Fibroblast of the aortic adventitia (primary cell): Measurements from ENCODE around the gene OR10H1. TPM values are rescaled to one million over a fixed set of nuclear protein-coding genes. Genes with fewer than 3 reads are reported as not detected.
"Not testable (repeated sequence)": the region's sequence is repeated elsewhere in the genome, so short reads cannot be mapped to it uniquely, and the experiment has no call there.

Source experiments
- DNase-seq: peaks from one replicate; pipeline ENCODE4 v3.0.0-alpha.2; 2010; ENCODE audit warnings: low read depth
- H3K4me3 ChIP-seq: 2 replicates; pipeline ENCODE4 v1.5.1; 2011; ENCODE audit warnings: low read depth, mild to moderate bottlenecking, control low read depth, low read length, moderate library complexity
- total RNA-seq: library from RNA; depleted of rRNA; stranded (reverse); fragments of >200 nt; gene quantifications from 2 replicates; pipeline ENCODE4 v1.2.3, GENCODE V29; 2012; ENCODE audit warnings: low replicate concordance
- TF ChIP-seq, protein P1 (sequence below): IDR thresholded peaks from 2 replicates; pipeline ENCODE4 v1.5.1; 2011; ENCODE audit warnings: mild to moderate bottlenecking, low read length, control low read depth, inconsistent platforms; ENCODE audit not compliant: insufficient read depth

Gene OR10H1
- total RNA-seq, 1 donor = not detected

DNA sequence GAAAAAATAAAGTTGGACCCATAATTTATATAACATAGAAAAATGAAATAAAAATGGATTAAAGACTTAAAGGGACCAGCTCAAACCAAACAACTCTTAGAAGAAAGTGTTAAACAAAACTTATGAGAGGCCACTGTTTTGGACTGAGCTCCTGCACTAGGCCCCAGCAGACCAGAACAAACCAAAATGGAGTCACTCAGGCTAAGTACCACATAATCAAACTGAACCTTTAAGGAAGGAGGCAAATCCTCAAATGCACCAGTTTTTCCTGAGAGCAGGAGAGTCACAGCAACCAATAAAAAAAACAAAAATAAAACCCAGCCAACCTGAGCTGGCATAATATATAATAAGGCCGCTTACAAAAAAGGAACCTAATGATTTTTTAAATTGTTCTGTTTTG is 10.3 kb upstream of the OR10H1 start:
- TF ChIP-seq, protein P1, sequence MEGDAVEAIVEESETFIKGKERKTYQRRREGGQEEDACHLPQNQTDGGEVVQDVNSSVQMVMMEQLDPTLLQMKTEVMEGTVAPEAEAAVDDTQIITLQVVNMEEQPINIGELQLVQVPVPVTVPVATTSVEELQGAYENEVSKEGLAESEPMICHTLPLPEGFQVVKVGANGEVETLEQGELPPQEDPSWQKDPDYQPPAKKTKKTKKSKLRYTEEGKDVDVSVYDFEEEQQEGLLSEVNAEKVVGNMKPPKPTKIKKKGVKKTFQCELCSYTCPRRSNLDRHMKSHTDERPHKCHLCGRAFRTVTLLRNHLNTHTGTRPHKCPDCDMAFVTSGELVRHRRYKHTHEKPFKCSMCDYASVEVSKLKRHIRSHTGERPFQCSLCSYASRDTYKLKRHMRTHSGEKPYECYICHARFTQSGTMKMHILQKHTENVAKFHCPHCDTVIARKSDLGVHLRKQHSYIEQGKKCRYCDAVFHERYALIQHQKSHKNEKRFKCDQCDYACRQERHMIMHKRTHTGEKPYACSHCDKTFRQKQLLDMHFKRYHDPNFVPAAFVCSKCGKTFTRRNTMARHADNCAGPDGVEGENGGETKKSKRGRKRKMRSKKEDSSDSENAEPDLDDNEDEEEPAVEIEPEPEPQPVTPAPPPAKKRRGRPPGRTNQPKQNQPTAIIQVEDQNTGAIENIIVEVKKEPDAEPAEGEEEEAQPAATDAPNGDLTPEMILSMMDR = no peak

DNA sequence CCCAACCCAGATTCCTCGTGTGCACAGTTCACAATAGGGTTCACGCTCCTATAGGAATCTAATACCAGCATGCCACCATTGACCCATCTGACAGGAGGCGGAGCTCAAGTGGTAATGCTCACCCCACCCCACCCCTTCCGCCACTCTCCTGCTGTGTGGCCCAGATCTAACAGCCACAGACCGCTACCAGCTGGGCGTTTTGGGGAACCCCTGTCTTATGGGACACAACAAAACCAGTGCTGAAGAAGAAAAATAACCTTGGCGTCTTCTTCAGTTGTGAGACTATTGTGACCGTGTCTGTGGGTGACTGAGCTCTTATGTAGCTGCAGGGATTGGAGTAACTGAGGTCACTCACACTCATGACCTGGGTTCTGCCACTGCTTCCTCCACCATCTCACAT is 5.2 kb upstream of the OR10H1 start:
- H3K4me3 ChIP-seq = no peak overlapping the region
- no peak for DNase-seq
- TF ChIP-seq, protein P1 = no peak

More for the DNA sequence above, 10.3 kb upstream of the OR10H1 start:
- no peak overlapping the region for H3K4me3 ChIP-seq
- DNase-seq = no peak

DNA sequence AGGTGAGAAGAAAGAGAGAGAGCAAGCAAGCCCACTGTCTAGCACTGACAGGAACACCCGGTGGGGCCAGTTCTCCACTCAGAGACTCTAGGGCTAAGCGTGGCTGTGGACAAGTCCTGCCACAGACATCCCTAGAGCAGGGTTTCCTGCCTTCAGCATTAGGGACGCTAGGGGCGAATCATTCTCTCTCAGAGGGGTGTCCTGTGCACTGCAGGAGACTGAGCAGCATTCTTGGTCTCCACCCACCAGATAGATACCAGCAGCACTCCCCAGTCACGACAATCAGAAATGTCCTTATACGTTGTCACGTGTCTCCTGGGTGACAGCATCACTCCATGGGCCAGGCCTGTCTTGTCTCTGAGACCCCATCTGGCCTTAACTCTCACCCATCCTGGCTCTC is 1.5 kb downstream of the OR10H1 start:
- no peak overlapping the region for H3K4me3 ChIP-seq
- DNase-seq = no peak
- TF ChIP-seq, protein P1 = no peak

- DNase-seq = no peak
- TF ChIP-seq, protein P1 = no peak
- no peak overlapping the region for H3K4me3 ChIP-seq
Observed at GRCh38 chr19:15812060-15812722, 3.3 kb downstream of the OR10H1 start.

GRCh38 chr19:15811476-15811875 is 4.0 kb downstream of the OR10H1 start:
- H3K4me3 ChIP-seq = no peak overlapping the region
- DNase-seq = no peak
- TF ChIP-seq, protein P1 = no peak

GRCh38 chr19:15810335-15810734 is 5.1 kb downstream of the OR10H1 start:
- H3K4me3 ChIP-seq = no peak overlapping the region
- no peak for DNase-seq
- TF ChIP-seq, protein P1 = no peak

DNA sequence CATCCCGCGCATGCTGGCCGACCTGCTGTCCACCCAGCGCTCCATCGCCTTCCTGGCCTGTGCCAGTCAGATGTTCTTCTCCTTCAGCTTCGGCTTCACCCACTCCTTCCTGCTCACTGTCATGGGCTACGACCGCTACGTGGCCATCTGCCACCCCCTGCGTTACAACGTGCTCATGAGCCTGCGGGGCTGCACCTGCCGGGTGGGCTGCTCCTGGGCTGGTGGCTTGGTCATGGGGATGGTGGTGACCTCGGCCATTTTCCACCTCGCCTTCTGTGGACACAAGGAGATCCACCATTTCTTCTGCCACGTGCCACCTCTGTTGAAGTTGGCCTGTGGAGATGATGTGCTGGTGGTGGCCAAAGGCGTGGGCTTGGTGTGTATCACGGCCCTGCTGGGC is 21.2 kb downstream of the OR10H1 start:
- not testable (repeated sequence) for H3K4me3 ChIP-seq, DNase-seq
